ENCODE measurements around the gene KHDRBS2. TPM values are rescaled to one million over a fixed set of nuclear protein-coding genes. Genes with fewer than 3 reads are reported as not detected.

The KHDRBS2 gene
- total RNA-seq, 1 experiment from 2014 or later = not detected

GRCh38 chr6:61947311-61947947 lies 338.6 kb downstream of the KHDRBS2 start:
- Histone ChIP-seq H3K4me1 (replicated peaks) (no peaks in the 10 kb centered on the region), H3K4me3 (no peak overlapping the region), H3K27ac (no peak overlapping the region), H3K36me3 (no peaks in the 10 kb centered on the region), H3K27me3 (replicated peaks) (no peaks in the 10 kb centered on the region), H3K9me3 (replicated peaks) (no peaks in the 10 kb centered on the region)
- DNase-seq (ENCODE audit: low read depth in 1 of 2, low spot score in 2 of 2) = no peak

GRCh38 chr6:61940919-61941318 lies 345.1 kb downstream of the KHDRBS2 start:
- no peaks in the 10 kb centered on the region for H3K36me3 ChIP-seq
- no peaks in the 10 kb centered on the region for H3K4me1 ChIP-seq (replicated peaks)
- DNase-seq (ENCODE audit: low read depth in 1 of 2, low spot score in 2 of 2) = no peak
- no peaks in the 10 kb centered on the region for H3K27me3 ChIP-seq (replicated peaks)
- no peaks in the 10 kb centered on the region for H3K9me3 ChIP-seq (replicated peaks)
- H3K27ac ChIP-seq = no peak overlapping the region
- no peak overlapping the region for H3K4me3 ChIP-seq

- Histone ChIP-seq H3K27ac (no peak overlapping the region), H3K36me3 (no peaks in the 10 kb centered on the region), H3K27me3 (replicated peaks) (no peaks in the 10 kb centered on the region), H3K4me1 (replicated peaks) (no peaks in the 10 kb centered on the region), H3K9me3 (replicated peaks) (no peaks in the 10 kb centered on the region), H3K4me3 (no peak overlapping the region)
- DNase-seq (ENCODE audit: low read depth in 1 of 2, low spot score in 2 of 2) = no peak
Observed at GRCh38 chr6:61935242-61935846, 350.7 kb downstream of the KHDRBS2 start.

GRCh38 chr6:61909486-61909885 lies 376.5 kb downstream of the KHDRBS2 start:
- no peaks in the 10 kb centered on the region for H3K4me1 ChIP-seq (replicated peaks)
- H3K9me3 ChIP-seq (replicated peaks) = no peaks in the 10 kb centered on the region
- no peak for DNase-seq (ENCODE audit: low read depth in 1 of 2, low spot score in 2 of 2)
- H3K27ac ChIP-seq = no peak overlapping the region
- H3K27me3 ChIP-seq (replicated peaks) = no peaks in the 10 kb centered on the region
- no peaks in the 10 kb centered on the region for H3K36me3 ChIP-seq
- H3K4me3 ChIP-seq = no peak overlapping the region

- Histone ChIP-seq H3K4me1 (replicated peaks) (no peaks in the 10 kb centered on the region), H3K4me3 (no peak overlapping the region), H3K27ac (no peak overlapping the region), H3K36me3 (no peaks in the 10 kb centered on the region), H3K27me3 (replicated peaks) (no peaks in the 10 kb centered on the region), H3K9me3 (replicated peaks) (no peaks in the 10 kb centered on the region)
- DNase-seq (ENCODE audit: low read depth in 1 of 2, low spot score in 2 of 2) = no peak
Observed at GRCh38 chr6:61901748-61902147, 384.3 kb downstream of the KHDRBS2 start.

- H3K27me3 ChIP-seq (replicated peaks) = no peaks in the 10 kb centered on the region
- no peak overlapping the region for H3K27ac ChIP-seq
Observed at GRCh38 chr6:61894536-61894935, 391.5 kb downstream of the KHDRBS2 start.

GRCh38 chr6:61887423-61887822 lies 398.6 kb downstream of the KHDRBS2 start:
- Histone ChIP-seq H3K27me3 (replicated peaks) (no peaks in the 10 kb centered on the region), H3K27ac (no peak overlapping the region), H3K36me3 (no peaks in the 10 kb centered on the region), H3K9me3 (replicated peaks) (no peaks in the 10 kb centered on the region), H3K4me3 (no peak overlapping the region), H3K4me1 (replicated peaks) (no peaks in the 10 kb centered on the region)
- no peak for DNase-seq (ENCODE audit: low read depth in 1 of 2, low spot score in 2 of 2)

More at GRCh38 chr6:61894536-61894935, 391.5 kb downstream of the KHDRBS2 start:
- H3K4me1 ChIP-seq (replicated peaks) = no peaks in the 10 kb centered on the region
- no peaks in the 10 kb centered on the region for H3K9me3 ChIP-seq (replicated peaks)
- H3K4me3 ChIP-seq = no peak overlapping the region
- DNase-seq (ENCODE audit: low read depth in 1 of 2, low spot score in 2 of 2) = no peak
- no peaks in the 10 kb centered on the region for H3K36me3 ChIP-seq

GRCh38 chr6:61886608-61887259 lies 399.3 kb downstream of the KHDRBS2 start:
- DNase-seq (ENCODE audit: low read depth in 1 of 2, low spot score in 2 of 2) = no peak
- H3K4me3 ChIP-seq = no peak overlapping the region
- H3K27me3 ChIP-seq (replicated peaks) = no peaks in the 10 kb centered on the region
- no peak overlapping the region for H3K27ac ChIP-seq
- H3K4me1 ChIP-seq (replicated peaks) = no peaks in the 10 kb centered on the region
- no peaks in the 10 kb centered on the region for H3K36me3 ChIP-seq
- H3K9me3 ChIP-seq (replicated peaks) = no peaks in the 10 kb centered on the region

- no peaks in the 10 kb centered on the region for H3K4me1 ChIP-seq (replicated peaks)
- DNase-seq (ENCODE audit: low read depth in 1 of 2, low spot score in 2 of 2) = no peak
- no peaks in the 10 kb centered on the region for H3K27me3 ChIP-seq (replicated peaks)
- peaks cover 2% of the 10 kb centered on the region; the same call in 1 of the 2 replicates for H3K9me3 ChIP-seq (replicated peaks)
- no peak overlapping the region for H3K4me3 ChIP-seq
- no peak overlapping the region for H3K27ac ChIP-seq
- no peaks in the 10 kb centered on the region for H3K36me3 ChIP-seq
Observed at GRCh38 chr6:61869632-61870400, 416.2 kb downstream of the KHDRBS2 start.

GRCh38 chr6:61868507-61869080 lies 417.4 kb downstream of the KHDRBS2 start:
- no peaks in the 10 kb centered on the region for H3K27me3 ChIP-seq (replicated peaks)
- H3K4me3 ChIP-seq = no peak overlapping the region
- no peak overlapping the region for H3K27ac ChIP-seq
- peak in 1 of 2 experiments; percentile 35 for DNase-seq (ENCODE audit: low read depth in 1 of 2, low spot score in 2 of 2)
- H3K4me1 ChIP-seq (replicated peaks) = no peaks in the 10 kb centered on the region
- peaks cover 6% of the 10 kb centered on the region; the same call in 1 of the 2 replicates for H3K9me3 ChIP-seq (replicated peaks)
- H3K36me3 ChIP-seq = no peaks in the 10 kb centered on the region

- Histone ChIP-seq H3K9me3 (replicated peaks) (peaks cover 6% of the 10 kb centered on the region; the same call in 1 of the 2 replicates), H3K27me3 (replicated peaks) (no peaks in the 10 kb centered on the region), H3K36me3 (no peaks in the 10 kb centered on the region), H3K27ac (no peak overlapping the region), H3K4me1 (replicated peaks) (no peaks in the 10 kb centered on the region), H3K4me3 (no peak overlapping the region)
- no peak for DNase-seq (ENCODE audit: low read depth in 1 of 2, low spot score in 2 of 2)
Observed at GRCh38 chr6:61867635-61868034, 418.4 kb downstream of the KHDRBS2 start.

GRCh38 chr6:61857541-61857940 lies 428.5 kb downstream of the KHDRBS2 start:
- Histone ChIP-seq H3K27me3 (replicated peaks) (no peaks in the 10 kb centered on the region), H3K4me3 (no peak overlapping the region), H3K27ac (no peak overlapping the region), H3K9me3 (replicated peaks) (no peaks in the 10 kb centered on the region), H3K36me3 (no peaks in the 10 kb centered on the region), H3K4me1 (replicated peaks) (no peaks in the 10 kb centered on the region)
- DNase-seq (ENCODE audit: low read depth in 1 of 2, low spot score in 2 of 2) = no peak

GRCh38 chr6:61841958-61842357 lies 444.1 kb downstream of the KHDRBS2 start:
- Histone ChIP-seq H3K4me1 (replicated peaks) (no peaks in the 10 kb centered on the region), H3K9me3 (replicated peaks) (peaks cover 3% of the 10 kb centered on the region), H3K36me3 (no peaks in the 10 kb centered on the region), H3K4me3 (no peak overlapping the region), H3K27ac (no peak overlapping the region), H3K27me3 (replicated peaks) (no peaks in the 10 kb centered on the region)
- no peak for DNase-seq (ENCODE audit: low read depth in 1 of 2, low spot score in 2 of 2)

All from SJSA1 (cell line).